ENCODE results near the gene NRTN. TPM values are rescaled to one million over a fixed set of nuclear protein-coding genes. Genes with fewer than 3 reads are reported as not detected.

Gene NRTN
- total RNA-seq, 3 donors from 2014 or later (not counting 1 experiment from before 2014, with no cell fraction given), result 0.33 to 0.34 TPM; not detected in 1

- Mint-ChIP-seq H3K27me3 (ENCODE audit: low read depth in 2 of 2) (peaks cover 0 to 28% of the 10 kb centered on the region in 2 donors), H3K27ac (no peak overlapping the region), H3K4me3 (no peak overlapping the region), H3K36me3 (no peaks in the 10 kb centered on the region), H3K4me1 (peaks cover under 1 to 5% of the 10 kb centered on the region in 2 donors), H3K9me3 (no peaks in the 10 kb centered on the region)
- H3K27ac ChIP-seq (ENCODE audit: low read length), result no peak overlapping the region
- peaks cover 24% of the 10 kb centered on the region for H3K27me3 ChIP-seq (ENCODE audit: control insufficient read depth, insufficient read depth, low read length)
- no peaks in the 10 kb centered on the region for H3K36me3 ChIP-seq (ENCODE audit: control insufficient read depth, insufficient read depth, low read length)
- no peak overlapping the region for H3K4me3 ChIP-seq (ENCODE audit: low read length)
- intact Hi-C loops (cut with micrococcal nuclease), result no loop called here
- WGBS (ENCODE audit: insufficient coverage), result 90% methylated on average over 8 of the region's 8 CpGs
- peaks cover 5% of the 10 kb centered on the region for H3K4me1 ChIP-seq (ENCODE audit: control insufficient read depth, insufficient read depth, low read length)
- TF ChIP-seq, protein P1, sequence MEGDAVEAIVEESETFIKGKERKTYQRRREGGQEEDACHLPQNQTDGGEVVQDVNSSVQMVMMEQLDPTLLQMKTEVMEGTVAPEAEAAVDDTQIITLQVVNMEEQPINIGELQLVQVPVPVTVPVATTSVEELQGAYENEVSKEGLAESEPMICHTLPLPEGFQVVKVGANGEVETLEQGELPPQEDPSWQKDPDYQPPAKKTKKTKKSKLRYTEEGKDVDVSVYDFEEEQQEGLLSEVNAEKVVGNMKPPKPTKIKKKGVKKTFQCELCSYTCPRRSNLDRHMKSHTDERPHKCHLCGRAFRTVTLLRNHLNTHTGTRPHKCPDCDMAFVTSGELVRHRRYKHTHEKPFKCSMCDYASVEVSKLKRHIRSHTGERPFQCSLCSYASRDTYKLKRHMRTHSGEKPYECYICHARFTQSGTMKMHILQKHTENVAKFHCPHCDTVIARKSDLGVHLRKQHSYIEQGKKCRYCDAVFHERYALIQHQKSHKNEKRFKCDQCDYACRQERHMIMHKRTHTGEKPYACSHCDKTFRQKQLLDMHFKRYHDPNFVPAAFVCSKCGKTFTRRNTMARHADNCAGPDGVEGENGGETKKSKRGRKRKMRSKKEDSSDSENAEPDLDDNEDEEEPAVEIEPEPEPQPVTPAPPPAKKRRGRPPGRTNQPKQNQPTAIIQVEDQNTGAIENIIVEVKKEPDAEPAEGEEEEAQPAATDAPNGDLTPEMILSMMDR (IDR thresholded peaks at IDR 0.05), result no peak
- no peaks in the 10 kb centered on the region for H3K9me3 ChIP-seq (ENCODE audit: control insufficient read depth, insufficient read depth, low read length)
- DNase-seq (no peak), ATAC-seq (no peak)
Observed at GRCh38 chr19:5798244-5798643, 6.6 kb upstream of the NRTN start.

DNA sequence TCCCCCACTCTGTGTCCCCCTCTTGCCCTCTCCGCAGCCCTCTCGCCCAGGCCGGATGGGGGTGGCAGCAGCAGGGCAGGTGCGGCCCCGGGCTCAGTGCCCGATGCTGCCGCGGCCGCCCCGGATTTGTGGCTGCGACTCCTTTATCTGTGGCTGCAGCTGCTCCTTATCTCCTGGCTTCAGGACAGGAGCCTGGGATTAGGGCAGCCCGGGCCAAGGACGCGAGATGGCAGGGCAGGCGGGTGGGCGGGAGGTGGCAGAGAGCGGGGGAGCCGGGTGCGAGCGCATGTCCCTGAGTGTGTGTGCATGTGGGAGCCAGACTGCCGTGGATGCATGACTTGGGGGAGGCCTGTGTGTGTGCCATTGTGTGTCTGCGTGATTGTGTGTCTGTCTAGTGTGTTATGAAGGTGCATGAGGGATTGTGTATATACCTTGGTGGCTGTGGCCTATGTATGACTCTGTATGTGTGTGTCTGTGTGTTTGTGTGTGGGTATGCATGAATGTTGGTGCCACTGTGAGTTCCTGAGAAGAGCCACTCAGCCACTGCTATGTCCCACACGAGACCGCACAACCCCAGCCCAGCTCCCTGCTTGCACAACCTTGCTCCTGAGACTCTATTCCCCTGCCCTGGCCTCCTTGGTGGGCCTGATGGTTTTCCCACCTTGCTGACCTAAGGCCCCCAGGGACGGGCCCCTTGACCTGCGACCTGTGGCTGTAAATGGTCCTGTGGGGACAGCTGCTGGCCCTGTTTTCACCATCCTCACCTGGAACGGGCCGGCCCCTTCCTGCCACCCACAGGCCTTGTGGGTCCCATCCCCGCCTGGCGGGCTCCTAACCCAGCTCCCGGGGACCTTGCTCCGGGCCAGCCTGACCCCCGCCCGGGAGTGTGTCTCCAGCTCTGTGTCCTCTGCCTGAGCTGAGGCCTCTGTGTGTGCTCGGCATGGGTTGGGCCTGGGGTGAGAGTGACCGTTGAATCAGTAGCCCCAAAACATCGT lies 5.3 kb upstream of the NRTN start:
- Histone ChIP-seq H3K4me1 (ENCODE audit: control insufficient read depth, insufficient read depth, low read length) (peaks cover 18% of the 10 kb centered on the region), H3K9me3 (ENCODE audit: control insufficient read depth, insufficient read depth, low read length) (no peaks in the 10 kb centered on the region), H3K36me3 (ENCODE audit: control insufficient read depth, insufficient read depth, low read length) (no peaks in the 10 kb centered on the region), H3K27me3 (ENCODE audit: control insufficient read depth, insufficient read depth, low read length) (peaks cover 37% of the 10 kb centered on the region), H3K27ac (ENCODE audit: low read length) (no peak overlapping the region), H3K4me3 (ENCODE audit: low read length) (no peak overlapping the region)
- Mint-ChIP-seq H3K27ac (no peak overlapping the region), H3K4me1 (peaks cover 12 to 17% of the 10 kb centered on the region in 2 donors), H3K9me3 (no peaks in the 10 kb centered on the region), H3K36me3 (no peaks in the 10 kb centered on the region), H3K4me3 (no peak overlapping the region), H3K27me3 (ENCODE audit: low read depth in 2 of 2) (peaks cover 0 to 41% of the 10 kb centered on the region in 2 donors)
- intact Hi-C loops (cut with micrococcal nuclease), result loop anchor here (5.0 kb wide), 1 partner anchor 223 kb away; no protein-coding TSS in a partner anchor
- DNase-seq (no peak), ATAC-seq (no peak)
- TF ChIP-seq, protein P1 (IDR thresholded peaks at IDR 0.05), result no peak
- WGBS (ENCODE audit: insufficient coverage), result 56% methylated on average over 37 of the region's 37 CpGs

DNA sequence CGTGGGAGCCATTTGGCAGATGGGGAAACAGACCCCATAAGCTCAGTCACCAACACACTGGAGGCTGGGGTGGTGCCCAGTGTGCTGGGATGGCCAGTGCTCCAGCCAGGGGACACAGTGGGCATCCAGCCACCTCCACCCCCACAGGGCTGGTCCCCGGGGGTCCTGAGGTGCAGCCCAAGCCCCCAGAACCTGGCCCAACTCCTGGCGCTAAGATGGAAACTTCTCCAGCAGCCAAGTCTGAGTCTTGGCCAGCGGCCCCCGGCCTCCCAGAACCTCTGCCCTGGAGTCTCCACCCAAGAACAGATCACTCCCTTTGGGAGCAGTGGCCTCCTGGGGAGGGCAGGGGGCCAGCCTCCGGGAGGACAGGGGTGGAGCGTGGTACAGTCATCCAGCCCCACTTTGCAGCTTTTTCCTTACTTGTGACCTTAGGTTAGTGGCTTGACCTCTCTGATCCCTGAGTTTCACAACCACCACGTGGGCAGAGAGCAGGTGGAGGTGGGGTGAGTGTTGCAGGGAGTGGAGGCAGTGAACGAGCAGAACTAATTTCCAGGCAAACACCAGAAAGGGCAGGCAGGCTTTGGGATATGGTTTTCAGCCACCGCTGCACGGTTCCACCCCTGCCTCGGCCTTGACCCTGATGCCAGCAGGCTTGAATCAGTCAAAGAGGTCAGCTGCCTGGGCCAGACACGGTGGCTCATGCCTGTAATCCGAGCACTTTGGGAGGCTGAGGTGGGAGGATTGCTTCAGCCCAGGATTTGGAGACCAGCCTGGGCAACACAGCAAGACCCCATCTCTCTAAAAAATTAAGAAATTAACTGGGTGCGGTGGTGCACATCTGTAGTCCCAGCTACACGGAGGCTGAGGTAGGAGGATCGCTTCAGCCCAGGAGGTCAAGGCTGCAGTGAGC lies 4.3 kb upstream of the NRTN start:
- no peaks in the 10 kb centered on the region for H3K9me3 Mint-ChIP-seq
- no peak overlapping the region for H3K4me3 Mint-ChIP-seq
- peaks cover 39% of the 10 kb centered on the region for H3K27me3 ChIP-seq (ENCODE audit: control insufficient read depth, insufficient read depth, low read length)
- peaks cover 12 to 19% of the 10 kb centered on the region in 2 donors for H3K4me1 Mint-ChIP-seq
- H3K27me3 Mint-ChIP-seq (ENCODE audit: low read depth in 2 of 2), result peaks cover 0 to 46% of the 10 kb centered on the region in 2 donors
- H3K36me3 ChIP-seq (ENCODE audit: control insufficient read depth, insufficient read depth, low read length), result no peaks in the 10 kb centered on the region
- peaks cover 24% of the 10 kb centered on the region for H3K4me1 ChIP-seq (ENCODE audit: control insufficient read depth, insufficient read depth, low read length)
- intact Hi-C loops (cut with micrococcal nuclease), result loop anchor here (5.0 kb wide), 1 partner anchor 222 kb away; no protein-coding TSS in a partner anchor
- DNase-seq, result no peak
- H3K36me3 Mint-ChIP-seq, result no peaks in the 10 kb centered on the region
- H3K27ac ChIP-seq (ENCODE audit: low read length), result no peak overlapping the region
- no peak overlapping the region for H3K4me3 ChIP-seq (ENCODE audit: low read length)
- no peak overlapping the region for H3K27ac Mint-ChIP-seq
- ATAC-seq, result no peak
- TF ChIP-seq, protein P1 (IDR thresholded peaks at IDR 0.05), result no peak
- WGBS (ENCODE audit: insufficient coverage), result 88% methylated on average over 17 of the region's 17 CpGs
- H3K9me3 ChIP-seq (ENCODE audit: control insufficient read depth, insufficient read depth, low read length), result no peaks in the 10 kb centered on the region
